PFSK-1 (cell line): Measurements from ENCODE around the gene ATAD3C. TPM values are rescaled to one million over a fixed set of nuclear protein-coding genes. Genes with fewer than 3 reads are reported as not detected.

Experiments
- FOXP2 ChIP-seq: optimal IDR thresholded peaks from 2 replicates; pipeline ENCODE3; 2011; ENCODE audit warnings: borderline replicate concordance, control low read depth, inconsistent platforms; ENCODE audit not compliant: insufficient read depth; ENCODE audit errors: extremely low read length, extremely low read depth
- POLR2AphosphoS5 ChIP-seq: IDR thresholded peaks from 2 replicates; pipeline ENCODE4 v1.6.1; 2012; ENCODE audit warnings: low read depth, mild to moderate bottlenecking, control low read depth, low read length, moderate library complexity
- REST ChIP-seq, 2 experiments: IDR thresholded peaks; 2 replicates each; pipeline versions ENCODE4 v1.6.1 to v1.8.0; 2011 to 2012; ENCODE audit warnings: low read depth in 2 of 2, low read length in 2 of 2, control low read depth in 1 of 2, inconsistent platforms in 1 of 2, mild to moderate bottlenecking in 1 of 2, moderate library complexity in 1 of 2; ENCODE audit not compliant: insufficient read depth in 1 of 2
- SIN3A ChIP-seq: IDR thresholded peaks from 2 replicates; pipeline ENCODE4 v1.6.1; 2012; ENCODE audit warnings: mild to moderate bottlenecking, low read length, moderate library complexity, borderline replicate concordance; ENCODE audit not compliant: insufficient read depth
- TAF1 ChIP-seq: IDR thresholded peaks from 2 replicates; pipeline ENCODE4 v1.6.1; 2012; ENCODE audit warnings: low read length, control low read depth, borderline replicate concordance; ENCODE audit not compliant: insufficient read depth
- polyA plus RNA-seq: library from polyadenylated mRNA; unstranded; fragments of >200 nt; gene quantifications from one replicate; pipeline ENCODE4 v1.2.1, GENCODE V29; 2012; ENCODE audit warnings: low read depth, missing spikeins; ENCODE audit not compliant: insufficient read length

Gene ATAD3C
- 4.0 TPM for polyA plus RNA-seq

- TF ChIP-seq REST (IDR thresholded peaks at IDR 0.05; ENCODE audit: insufficient read depth in 1 of 2, low read depth in 2 of 2, low read length in 2 of 2) (no peak), TAF1 (no peak), SIN3A (no peak), FOXP2 (no peak), POLR2AphosphoS5 (no peak)
Observed at GRCh38 chr1:1449099-1449739, at the start of gene ATAD3C. Gene ATAD3C (plus strand): TSS chr1:1449689. CDS start chr1:1450684, 995 bp downstream.

- TF ChIP-seq TAF1 (peak; percentile 38; the same call in 1 of the 2 replicates), FOXP2 (no peak), POLR2AphosphoS5 (no peak; the same call in 1 of the 2 replicates), SIN3A (0 out of 2 replicates have a peak, but pooled peaks have one; percentile 44)
Observed at GRCh38 chr1:1399872-1400575, 49.5 kb upstream of the ATAD3C start.

GRCh38 chr1:1400576-1401456 lies 48.7 kb upstream of the ATAD3C start:
- TF ChIP-seq POLR2AphosphoS5 (peak; percentile 66), TAF1 (no peak)

GRCh38 chr1:1401457-1402010 lies 48.0 kb upstream of the ATAD3C start:
- TF ChIP-seq REST (IDR thresholded peaks at IDR 0.05; ENCODE audit: insufficient read depth in 1 of 2, low read depth in 2 of 2, low read length in 2 of 2) (no peak), FOXP2 (no peak), POLR2AphosphoS5 (peak; percentile 46; the same call in 1 of the 2 replicates)

- TF ChIP-seq SIN3A: peak; percentile 52; the same call in 1 of the 2 replicates
- TF ChIP-seq REST (IDR thresholded peaks at IDR 0.05; ENCODE audit: insufficient read depth in 1 of 2, low read depth in 2 of 2, low read length in 2 of 2): no peak
- no peak for TF ChIP-seq TAF1
- no peak for TF ChIP-seq FOXP2
- TF ChIP-seq POLR2AphosphoS5: peak; percentile 14
Observed at GRCh38 chr1:1402072-1402900, 47.2 kb upstream of the ATAD3C start.
